Astrocyte (in vitro differentiated cells and primary cell): ENCODE data around the gene FAAH. TPM values are rescaled to one million over a fixed set of nuclear protein-coding genes. Genes with fewer than 3 reads are reported as not detected.

Experiments used
- DNase-seq: peaks from one replicate; pipeline ENCODE4 v3.0.0-alpha.2; 2010; ENCODE audit warnings: low read depth
- FAIRE-seq: peaks from 2 replicates; lab custom pipeline; 2011; peaks lifted over from hg19 to GRCh38; lab: Jason Lieb, UNC
- H2AFZ ChIP-seq: 2 replicates; pipeline ENCODE4 v1.6.0; 2012; ENCODE audit warnings: low read depth, low read length, inconsistent platforms
- H3K27ac ChIP-seq: 2 replicates; pipeline ENCODE4 v1.5.1; 2011; ENCODE audit warnings: low read depth, low read length, inconsistent platforms
- H3K27me3 ChIP-seq: 2 replicates; pipeline ENCODE4 v1.6.0; 2011; ENCODE audit warnings: low read length, inconsistent platforms; ENCODE audit not compliant: insufficient read depth
- H3K36me3 ChIP-seq: 2 replicates; pipeline ENCODE4 v1.5.1; 2011; ENCODE audit warnings: low read length, inconsistent platforms; ENCODE audit not compliant: insufficient read depth
- H3K4me1 ChIP-seq: 2 replicates; pipeline ENCODE4 v1.5.1; 2011; ENCODE audit warnings: low read length, inconsistent platforms; ENCODE audit not compliant: insufficient read depth
- H3K4me2 ChIP-seq: 2 replicates; pipeline ENCODE4 v1.6.0; 2012; ENCODE audit warnings: low read length, inconsistent platforms
- H3K4me3 ChIP-seq: 2 replicates; pipeline ENCODE4 v1.5.1; 2011; ENCODE audit warnings: low read depth, mild to moderate bottlenecking, low read length, inconsistent platforms; ENCODE audit not compliant: insufficient read depth
- H3K79me2 ChIP-seq: 2 replicates; pipeline ENCODE4 v1.6.0; 2012; ENCODE audit warnings: mild to moderate bottlenecking, low read length, inconsistent platforms; ENCODE audit not compliant: insufficient read depth
- H3K9ac ChIP-seq: 2 replicates; pipeline ENCODE4 v1.6.0; 2012; ENCODE audit warnings: mild to moderate bottlenecking, low read length, inconsistent platforms
- H3K9me3 ChIP-seq: 2 replicates; pipeline ENCODE4 v1.5.1; 2012; ENCODE audit warnings: low read depth, mild to moderate bottlenecking, low read length, inconsistent platforms; ENCODE audit not compliant: insufficient read depth
- H4K20me1 ChIP-seq: 2 replicates; pipeline ENCODE4 v1.6.0; 2012; ENCODE audit warnings: low read length, inconsistent platforms; ENCODE audit not compliant: insufficient read depth
- H3K27ac Mint-ChIP-seq: one replicate; pipeline ENCODE4 v1.8.0; 2021; ENCODE audit warnings: mild to moderate bottlenecking, mixed read lengths; ENCODE audit not compliant: unreplicated experiment
- H3K27me3 Mint-ChIP-seq: one replicate; pipeline ENCODE4 v1.8.0; 2021; ENCODE audit warnings: low read depth, mixed read lengths; ENCODE audit not compliant: unreplicated experiment
- H3K36me3 Mint-ChIP-seq: one replicate; pipeline ENCODE4 v1.8.0; 2021; ENCODE audit warnings: low read depth, mixed read lengths; ENCODE audit not compliant: unreplicated experiment
- H3K4me1 Mint-ChIP-seq: one replicate; pipeline ENCODE4 v1.8.0; 2021; ENCODE audit warnings: low read depth, mixed read lengths; ENCODE audit not compliant: unreplicated experiment
- H3K4me3 Mint-ChIP-seq: one replicate; pipeline ENCODE4 v1.8.0; 2021; ENCODE audit warnings: mild to moderate bottlenecking, moderate library complexity, mixed read lengths; ENCODE audit not compliant: unreplicated experiment
- H3K9me3 Mint-ChIP-seq: one replicate; pipeline ENCODE4 v1.8.0; 2021; ENCODE audit warnings: mild to moderate bottlenecking, mixed read lengths; ENCODE audit not compliant: unreplicated experiment
- CTCF ChIP-seq: IDR thresholded peaks from 2 replicates; pipeline ENCODE4 v1.5.1; 2011; ENCODE audit warnings: low read depth, mild to moderate bottlenecking, inconsistent platforms, low read length, moderate library complexity; ENCODE audit not compliant: insufficient read depth
- EZH2 ChIP-seq: IDR thresholded peaks from 2 replicates; pipeline ENCODE4 v1.6.1; 2012; ENCODE audit warnings: mild to moderate bottlenecking, low read length, inconsistent platforms; ENCODE audit not compliant: insufficient read depth
- total RNA-seq: library from RNA; stranded (reverse); gene quantifications from 2 replicates; pipeline ENCODE4 v1.2.1, GENCODE V29; 2021

The FAAH gene
- total RNA-seq, 1 donor from 2014 or later = 1.9 TPM

GRCh38 chr1:46451948-46452930 is 58.1 kb downstream of the FAAH start:
- no peaks in the 10 kb centered on the region for H3K79me2 ChIP-seq
- H4K20me1 ChIP-seq = no peaks in the 10 kb centered on the region
- H3K9me3 ChIP-seq = no peaks in the 10 kb centered on the region
- H3K27me3 ChIP-seq = peaks cover 48% of the 10 kb centered on the region
- H2AFZ ChIP-seq = no peak overlapping the region
- no peaks in the 10 kb centered on the region for H3K4me1 Mint-ChIP-seq
- no peak overlapping the region for H3K27ac Mint-ChIP-seq
- peaks cover 76% of the 10 kb centered on the region for H3K27me3 Mint-ChIP-seq
- H3K4me2 ChIP-seq = no peak overlapping the region
- H3K9ac ChIP-seq = no peak overlapping the region
- no peak overlapping the region for H3K4me3 ChIP-seq
- no peak for TF ChIP-seq CTCF
- TF ChIP-seq EZH2 = no peak
- H3K36me3 ChIP-seq = no peaks in the 10 kb centered on the region
- H3K4me1 ChIP-seq = no peaks in the 10 kb centered on the region
- DNase-seq (no peak), FAIRE-seq (no peak)
- peaks cover 2% of the 10 kb centered on the region for H3K36me3 Mint-ChIP-seq
- no peak overlapping the region for H3K4me3 Mint-ChIP-seq
- H3K9me3 Mint-ChIP-seq = peaks cover 3% of the 10 kb centered on the region
- no peak overlapping the region for H3K27ac ChIP-seq

- no peak for TF ChIP-seq CTCF
- no peak for TF ChIP-seq EZH2
- Histone ChIP-seq H3K4me2 (no peak overlapping the region), H3K9me3 (no peaks in the 10 kb centered on the region), H3K27ac (no peak overlapping the region), H3K79me2 (no peaks in the 10 kb centered on the region), H3K4me1 (no peaks in the 10 kb centered on the region), H3K27me3 (peaks cover 41% of the 10 kb centered on the region), H3K9ac (no peak overlapping the region), H3K36me3 (no peaks in the 10 kb centered on the region), H2AFZ (no peak overlapping the region), H3K4me3 (no peak overlapping the region), H4K20me1 (no peaks in the 10 kb centered on the region)
- no peak overlapping the region for H3K4me3 Mint-ChIP-seq
- no peak for FAIRE-seq
- peaks cover 3% of the 10 kb centered on the region for H3K9me3 Mint-ChIP-seq
- no peak for DNase-seq
- no peak overlapping the region for H3K27ac Mint-ChIP-seq
- no peaks in the 10 kb centered on the region for H3K4me1 Mint-ChIP-seq
- H3K27me3 Mint-ChIP-seq = peaks cover 74% of the 10 kb centered on the region
- H3K36me3 Mint-ChIP-seq = peaks cover 2% of the 10 kb centered on the region
Observed at GRCh38 chr1:46452931-46453325, 58.8 kb downstream of the FAAH start.

- H3K4me1 Mint-ChIP-seq = no peaks in the 10 kb centered on the region
- H3K4me3 Mint-ChIP-seq = no peak overlapping the region
- no peak for FAIRE-seq
Observed at GRCh38 chr1:46453449-46453848, 59.3 kb downstream of the FAAH start.

More at GRCh38 chr1:46453449-46453848, 59.3 kb downstream of the FAAH start:
- H3K4me2 ChIP-seq = no peak overlapping the region
- Mint-ChIP-seq H3K36me3 (no peaks in the 10 kb centered on the region), H3K27me3 (peaks cover 76% of the 10 kb centered on the region), H3K27ac (no peak overlapping the region), H3K9me3 (peaks cover 3% of the 10 kb centered on the region)
- H3K79me2 ChIP-seq = no peaks in the 10 kb centered on the region
- no peak overlapping the region for H2AFZ ChIP-seq
- no peak overlapping the region for H3K9ac ChIP-seq
- no peak for DNase-seq
- no peak overlapping the region for H3K4me3 ChIP-seq
- TF ChIP-seq EZH2 (no peak), CTCF (no peak)
- H3K4me1 ChIP-seq = no peaks in the 10 kb centered on the region
- H4K20me1 ChIP-seq = no peaks in the 10 kb centered on the region
- peaks cover 41% of the 10 kb centered on the region for H3K27me3 ChIP-seq
- no peak overlapping the region for H3K27ac ChIP-seq
- H3K9me3 ChIP-seq = no peaks in the 10 kb centered on the region
- no peaks in the 10 kb centered on the region for H3K36me3 ChIP-seq
